Esophagus squamous epithelium (tissue), 5 donors: ENCODE data around the gene ZNF334. TPM values are rescaled to one million over a fixed set of nuclear protein-coding genes. Genes with fewer than 3 reads are reported as not detected.

ENCODE experiments used
- DNase-seq: peaks from one replicate; lab custom pipeline; 2025; lab: John Stamatoyannopoulos, UW
- H3K27ac ChIP-seq, 4 donors: fragments of 200-600 bp; sonication (generic); one replicate each; pipeline ENCODE4 v1.5.1; 2016 to 2019; ENCODE audit warnings: mild to moderate bottlenecking in 1 of 4
- H3K27me3 ChIP-seq, 4 donors: fragments of 200-600 bp; sonication (generic); 1 replicate in 3 of 4; 2 replicates in 1 of 4; pipeline versions ENCODE4 v1.5.1 to v1.6.0; 2017 to 2021; ENCODE audit warnings: antibody characterized with exemption in 1 of 4
- H3K36me3 ChIP-seq, 3 donors: fragments of 200-600 bp; sonication (generic); one replicate each; pipeline ENCODE4 v1.5.1; 2016 to 2019
- H3K4me1 ChIP-seq, 3 donors: fragments of 200-600 bp; sonication (generic); one replicate each; pipeline ENCODE4 v1.5.1; 2017 to 2019
- H3K4me3 ChIP-seq, 4 donors: fragments of 200-600 bp; sonication (generic); 1 replicate in 3 of 4; 2 replicates in 1 of 4; pipeline ENCODE4 v1.5.1; 2016 to 2019; ENCODE audit warnings: mild to moderate bottlenecking in 2 of 4, moderate library complexity in 1 of 4
- H3K9me3 ChIP-seq, 3 donors: fragments of 200-600 bp; sonication (generic); one replicate each; pipeline ENCODE4 v1.5.1; 2016 to 2019
- POLR2A ChIP-seq, 4 donors: fragments of 450-650 bp; IDR thresholded peaks; one replicate each; pipeline ENCODE4 v1.6.1; 2017; ENCODE audit warnings: antibody characterized with exemption in 4 of 4, mild to moderate bottlenecking in 4 of 4, moderate library complexity in 3 of 4
- WGBS, 2 donors: methylation state at CpG; one replicate each; pipeline ENCODE4 v1.1.5; 2018; 5-methylcytosine and 5-hydroxymethylcytosine counted together
- intact Hi-C: fragments of 100-400 bp; cut with DNase I; formaldehyde crosslinking; loops from one replicate; pipeline ENCODE4 v1.15.0; 2022
- total RNA-seq, 4 donors: library from RNA; depleted of rRNA; stranded (reverse); fragments of >200 nt; gene quantifications; one replicate each; pipeline ENCODE4 v1.1.0, GENCODE V29; 2016
- TF ChIP-seq, protein P1 (sequence below), 6 experiments: fragments of 450-650 bp in 4 of 6; fragments of 200-600 bp in 2 of 6; sonication (generic) in 2 of 6; IDR thresholded peaks; one replicate each; pipeline ENCODE4 v1.5.1; 2016 to 2019; ENCODE audit warnings: antibody characterized with exemption in 6 of 6, mild to moderate bottlenecking in 4 of 6, moderate library complexity in 4 of 6
- donor health status: DM: yes; HTN: yes; CAD: no.

ZNF334 gene
- total RNA-seq, 4 donors from 2014 or later = 0.27 to 1.1 (median 0.90) TPM

DNA sequence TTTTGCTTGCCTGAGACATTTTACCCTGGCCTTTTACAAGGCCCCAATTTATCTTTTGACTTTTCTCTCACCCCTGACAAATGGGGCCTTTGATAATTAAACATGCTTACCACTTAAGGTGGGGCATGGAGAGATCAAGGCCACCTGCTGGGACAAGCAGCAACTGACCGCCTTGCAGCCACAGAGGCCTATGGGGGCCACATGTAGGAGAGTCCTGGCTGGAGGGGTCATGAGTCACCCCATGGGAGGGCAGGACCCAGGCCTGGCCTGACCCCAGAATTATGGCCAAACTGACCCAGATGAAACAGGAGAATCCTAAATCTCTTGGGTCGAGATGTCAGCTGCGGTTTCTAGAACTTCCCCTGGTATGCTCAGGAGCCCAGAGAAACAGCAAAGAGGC is 45.6 kb upstream of the ZNF334 start:
- 67 to 89% methylated on average over 1 to 2 of the region's 3 CpGs for WGBS, 2 donors
- TF ChIP-seq, protein P1, sequence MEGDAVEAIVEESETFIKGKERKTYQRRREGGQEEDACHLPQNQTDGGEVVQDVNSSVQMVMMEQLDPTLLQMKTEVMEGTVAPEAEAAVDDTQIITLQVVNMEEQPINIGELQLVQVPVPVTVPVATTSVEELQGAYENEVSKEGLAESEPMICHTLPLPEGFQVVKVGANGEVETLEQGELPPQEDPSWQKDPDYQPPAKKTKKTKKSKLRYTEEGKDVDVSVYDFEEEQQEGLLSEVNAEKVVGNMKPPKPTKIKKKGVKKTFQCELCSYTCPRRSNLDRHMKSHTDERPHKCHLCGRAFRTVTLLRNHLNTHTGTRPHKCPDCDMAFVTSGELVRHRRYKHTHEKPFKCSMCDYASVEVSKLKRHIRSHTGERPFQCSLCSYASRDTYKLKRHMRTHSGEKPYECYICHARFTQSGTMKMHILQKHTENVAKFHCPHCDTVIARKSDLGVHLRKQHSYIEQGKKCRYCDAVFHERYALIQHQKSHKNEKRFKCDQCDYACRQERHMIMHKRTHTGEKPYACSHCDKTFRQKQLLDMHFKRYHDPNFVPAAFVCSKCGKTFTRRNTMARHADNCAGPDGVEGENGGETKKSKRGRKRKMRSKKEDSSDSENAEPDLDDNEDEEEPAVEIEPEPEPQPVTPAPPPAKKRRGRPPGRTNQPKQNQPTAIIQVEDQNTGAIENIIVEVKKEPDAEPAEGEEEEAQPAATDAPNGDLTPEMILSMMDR (IDR thresholded peaks at IDR 0.05) = no peak
- no peak for TF ChIP-seq POLR2A (IDR thresholded peaks at IDR 0.05)
- Histone ChIP-seq H3K4me1 (peaks cover 0 to 25% (median 3%) of the 10 kb centered on the region in 3 donors), H3K27ac (no peak overlapping the region), H3K36me3 (no peaks in the 10 kb centered on the region), H3K9me3 (no peaks in the 10 kb centered on the region), H3K4me3 (no peak overlapping the region), H3K27me3 (peaks cover 0 to 5% (median 0%) of the 10 kb centered on the region in 4 donors)
- DNase-seq = no peak
- intact Hi-C loops = no loop called here

DNA sequence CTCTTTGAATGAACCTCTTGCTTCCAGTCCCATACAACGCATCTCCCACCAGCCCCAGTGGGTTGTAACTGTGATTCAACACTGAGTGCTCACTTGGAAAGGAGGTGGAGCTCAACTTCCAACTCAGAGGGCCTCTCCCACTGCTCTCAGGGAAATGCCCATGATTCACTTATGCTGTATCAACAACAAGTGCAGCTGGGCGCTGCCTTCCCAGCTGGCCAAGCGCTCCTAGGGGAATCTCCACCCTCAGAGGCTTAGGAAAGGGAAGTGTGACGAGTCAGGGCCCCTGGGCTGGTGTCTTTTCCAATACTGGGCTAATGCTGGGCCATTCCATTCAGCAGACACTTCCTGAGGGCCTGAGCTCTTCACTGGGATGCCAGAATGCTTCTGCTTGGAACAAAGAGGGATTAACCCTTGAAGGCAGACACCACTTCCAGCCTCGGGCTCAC is 45.2 kb upstream of the ZNF334 start:
- intact Hi-C loops = no loop called here
- DNase-seq = no peak
- H3K9me3 ChIP-seq = no peaks in the 10 kb centered on the region
- peaks cover 0 to 5% (median 0%) of the 10 kb centered on the region in 4 donors for H3K27me3 ChIP-seq
- WGBS, 2 donors = 12 to 43% methylated on average over 2 to 5 of the region's 5 CpGs
- H3K4me3 ChIP-seq = no peak overlapping the region
- peaks cover 0 to 25% (median 3%) of the 10 kb centered on the region in 3 donors for H3K4me1 ChIP-seq
- H3K36me3 ChIP-seq = no peaks in the 10 kb centered on the region
- no peak overlapping the region for H3K27ac ChIP-seq
- no peak for TF ChIP-seq POLR2A (IDR thresholded peaks at IDR 0.05)
- TF ChIP-seq, protein P1 (IDR thresholded peaks at IDR 0.05) = no peak

DNA sequence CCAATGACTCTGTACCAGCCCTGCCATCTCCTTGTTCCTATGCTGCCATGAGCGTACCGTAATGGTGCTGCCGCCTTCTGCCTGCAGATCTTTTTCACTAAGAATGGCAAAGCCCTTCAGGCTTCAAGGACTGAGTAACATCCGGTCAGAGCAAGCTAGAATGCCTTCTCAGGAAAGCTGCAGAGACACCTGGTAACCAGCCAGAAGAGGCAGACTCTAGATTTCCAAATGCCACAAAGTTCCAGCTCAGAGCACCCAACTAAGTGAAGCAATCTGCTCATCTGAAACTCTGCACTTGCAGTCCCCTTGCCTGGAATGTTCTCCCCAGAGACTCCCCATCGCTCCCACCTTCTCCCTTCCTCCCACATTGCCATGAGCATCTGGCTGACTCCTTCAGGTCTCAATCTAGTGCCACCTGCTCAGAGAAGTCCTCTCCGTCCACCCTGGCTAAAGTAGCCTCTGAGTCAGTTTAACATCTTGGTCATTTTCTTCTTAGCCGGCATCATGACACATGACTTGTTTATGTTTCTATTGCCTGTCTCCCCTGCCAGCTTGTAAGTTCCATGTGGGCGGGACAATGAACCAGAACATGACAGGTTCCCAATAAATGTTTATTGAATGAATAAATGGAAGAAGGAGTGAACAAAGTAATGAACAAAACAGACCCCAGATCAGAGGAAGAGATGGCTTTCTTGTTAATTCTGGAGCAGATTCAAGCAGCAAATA is 44.0 kb upstream of the ZNF334 start:
- H3K4me3 ChIP-seq = no peak overlapping the region
- H3K4me1 ChIP-seq = peaks cover 0 to 15% (median 3%) of the 10 kb centered on the region in 3 donors
- H3K27ac ChIP-seq = no peak overlapping the region
- H3K27me3 ChIP-seq = peaks cover 0 to 5% (median 0%) of the 10 kb centered on the region in 4 donors
- H3K36me3 ChIP-seq = no peaks in the 10 kb centered on the region
- no peaks in the 10 kb centered on the region for H3K9me3 ChIP-seq
- no peak for TF ChIP-seq POLR2A (IDR thresholded peaks at IDR 0.05)
- TF ChIP-seq, protein P1 (IDR thresholded peaks at IDR 0.05) = no peak
- DNase-seq = no peak
- 73 to 74% methylated on average over 7 to 8 of the region's 8 CpGs for WGBS, 2 donors
- intact Hi-C loops = no loop called here

DNA sequence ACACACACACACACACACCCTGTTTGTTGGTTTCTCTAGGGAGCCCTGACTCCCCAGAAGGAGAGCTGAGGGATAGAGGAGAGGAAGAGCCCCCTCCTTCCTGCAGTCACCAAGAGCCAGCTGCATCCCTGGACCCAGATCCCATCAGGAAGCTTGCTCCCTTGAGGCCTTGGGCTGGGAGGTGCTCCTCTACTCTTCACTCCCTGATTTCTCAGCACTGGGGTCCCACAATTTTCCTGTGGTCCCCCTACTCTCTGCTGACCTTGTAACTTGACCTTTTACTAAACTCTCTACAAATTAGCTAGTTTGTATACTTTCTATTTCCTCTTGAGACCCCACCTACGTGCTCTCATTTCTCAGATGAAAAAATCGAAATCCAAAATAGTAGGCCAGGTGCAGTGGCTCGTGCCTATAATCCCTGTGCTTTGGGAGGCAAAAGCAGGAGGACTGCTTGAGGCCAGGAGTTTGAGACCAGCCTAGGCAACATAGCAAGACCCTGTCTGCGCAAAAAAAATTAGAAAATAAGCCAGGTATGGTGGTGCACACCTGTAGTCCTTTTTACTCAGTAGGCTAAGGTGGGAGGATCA is 42.1 kb upstream of the ZNF334 start:
- H3K4me3 ChIP-seq = no peak overlapping the region
- no peaks in the 10 kb centered on the region for H3K36me3 ChIP-seq
- DNase-seq = no peak
- TF ChIP-seq POLR2A (IDR thresholded peaks at IDR 0.05) = no peak
- TF ChIP-seq, protein P1 (IDR thresholded peaks at IDR 0.05) = no peak
- WGBS, 2 donors = 68 to 74% methylated on average over 4 of the region's 4 CpGs
- H3K27ac ChIP-seq = no peak overlapping the region
- H3K27me3 ChIP-seq = peaks cover 0 to 9% (median 0%) of the 10 kb centered on the region in 4 donors
- peaks cover 0 to 9% (median 0%) of the 10 kb centered on the region in 3 donors for H3K4me1 ChIP-seq
- H3K9me3 ChIP-seq = no peaks in the 10 kb centered on the region
- intact Hi-C loops = no loop called here

DNA sequence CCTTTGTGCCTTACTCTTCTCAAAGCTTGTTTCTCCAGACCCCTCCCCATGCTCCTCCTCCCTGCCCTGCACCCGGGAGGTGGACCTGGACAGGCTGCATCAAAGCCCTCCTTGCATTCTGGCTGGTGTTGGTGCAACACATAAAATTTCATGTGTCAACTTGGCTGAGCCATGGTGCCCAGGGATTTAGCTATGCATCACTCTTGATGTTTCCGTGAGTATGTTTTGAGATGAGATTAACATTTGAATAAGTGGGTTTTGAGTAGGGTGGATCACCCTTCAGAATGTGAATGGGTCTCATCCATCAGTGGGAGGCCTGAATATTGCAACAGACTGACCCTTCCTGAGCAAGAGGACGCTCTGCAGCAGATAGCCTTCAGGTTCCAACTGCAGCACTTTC is 41.5 kb upstream of the ZNF334 start:
- Histone ChIP-seq H3K9me3 (no peaks in the 10 kb centered on the region), H3K36me3 (no peaks in the 10 kb centered on the region), H3K27me3 (peaks cover 0 to 13% (median 0%) of the 10 kb centered on the region in 4 donors), H3K4me3 (no peak overlapping the region), H3K4me1 (peaks cover 0 to 9% (median 0%) of the 10 kb centered on the region in 3 donors), H3K27ac (no peak overlapping the region)
- 33 to 46% methylated on average over 3 of the region's 3 CpGs for WGBS, 2 donors
- TF ChIP-seq, protein P1 (IDR thresholded peaks at IDR 0.05) = no peak
- TF ChIP-seq POLR2A (IDR thresholded peaks at IDR 0.05) = no peak
- intact Hi-C loops = no loop called here
- DNase-seq = no peak
